NCI-H2196 treated with DMSO at 0.1 percent for 48 hours (cell line): Measurements from ENCODE around the gene NPPA.

Source experiments
- DNase-seq: peaks from one replicate; lab custom pipeline; 2025; ENCODE audit not compliant: unreplicated experiment; lab: John Stamatoyannopoulos, UW

The NPPA gene

GRCh38 chr1:11874624-11875023 is 27.0 kb upstream of the NPPA start:
- no peak for DNase-seq

GRCh38 chr1:11874258-11874562 is 26.6 kb upstream of the NPPA start:
- DNase-seq = no peak

GRCh38 chr1:11873395-11874257 is 26.0 kb upstream of the NPPA start:
- no peak for DNase-seq

GRCh38 chr1:11872545-11872944 is 25.0 kb upstream of the NPPA start:
- DNase-seq = no peak

GRCh38 chr1:11869650-11870207 is 22.1 kb upstream of the NPPA start:
- no peak for DNase-seq

- no peak for DNase-seq
These were observed 21.5 kb upstream of the NPPA start for GRCh38 chr1:11869104-11869503.

- no peak for DNase-seq
These were observed 20.9 kb upstream of the NPPA start for GRCh38 chr1:11868331-11868980.

GRCh38 chr1:11862890-11863289 is 15.3 kb upstream of the NPPA start:
- DNase-seq = no peak

GRCh38 chr1:11860587-11860986 is 13.0 kb upstream of the NPPA start:
- no peak for DNase-seq

GRCh38 chr1:11860083-11860482 is 12.5 kb upstream of the NPPA start:
- no peak for DNase-seq

- DNase-seq = no peak
These were observed 11.6 kb upstream of the NPPA start for GRCh38 chr1:11858968-11859871.

GRCh38 chr1:11858613-11858967 is 11.0 kb upstream of the NPPA start, which contains the start of gene NPPB:
NPPB (minus strand) TSS chr1:11858945; CDS start chr1:11858833, 112 bp downstream.
- DNase-seq = no peak

GRCh38 chr1:11858158-11858557 is 10.6 kb upstream of the NPPA start:
- no peak for DNase-seq

GRCh38 chr1:11857164-11857851 is 9.7 kb upstream of the NPPA start:
- DNase-seq = no peak

GRCh38 chr1:11856698-11857097 is 9.1 kb upstream of the NPPA start:
- DNase-seq = no peak

GRCh38 chr1:11855430-11855829 is 7.8 kb upstream of the NPPA start:
- DNase-seq = no peak

GRCh38 chr1:11854519-11854918 is 6.9 kb upstream of the NPPA start:
- DNase-seq = no peak

GRCh38 chr1:11851180-11851579 is 3.6 kb upstream of the NPPA start:
- no peak for DNase-seq

- DNase-seq = no peak
These were observed 2.6 kb upstream of the NPPA start for GRCh38 chr1:11850156-11850555.

- DNase-seq = no peak
These were observed 754 bp upstream of the NPPA start for GRCh38 chr1:11848373-11848700.
